NCI-H2029 (cell line): ENCODE results near the gene NOTUM.
"Not testable (repeated sequence)": the region's sequence is repeated elsewhere in the genome, so short reads cannot be mapped to it uniquely, and the experiment has no call there.

ENCODE experiments used
- DNase-seq: peaks from one replicate; lab custom pipeline; 2025; lab: John Stamatoyannopoulos, UW

NOTUM gene

DNA sequence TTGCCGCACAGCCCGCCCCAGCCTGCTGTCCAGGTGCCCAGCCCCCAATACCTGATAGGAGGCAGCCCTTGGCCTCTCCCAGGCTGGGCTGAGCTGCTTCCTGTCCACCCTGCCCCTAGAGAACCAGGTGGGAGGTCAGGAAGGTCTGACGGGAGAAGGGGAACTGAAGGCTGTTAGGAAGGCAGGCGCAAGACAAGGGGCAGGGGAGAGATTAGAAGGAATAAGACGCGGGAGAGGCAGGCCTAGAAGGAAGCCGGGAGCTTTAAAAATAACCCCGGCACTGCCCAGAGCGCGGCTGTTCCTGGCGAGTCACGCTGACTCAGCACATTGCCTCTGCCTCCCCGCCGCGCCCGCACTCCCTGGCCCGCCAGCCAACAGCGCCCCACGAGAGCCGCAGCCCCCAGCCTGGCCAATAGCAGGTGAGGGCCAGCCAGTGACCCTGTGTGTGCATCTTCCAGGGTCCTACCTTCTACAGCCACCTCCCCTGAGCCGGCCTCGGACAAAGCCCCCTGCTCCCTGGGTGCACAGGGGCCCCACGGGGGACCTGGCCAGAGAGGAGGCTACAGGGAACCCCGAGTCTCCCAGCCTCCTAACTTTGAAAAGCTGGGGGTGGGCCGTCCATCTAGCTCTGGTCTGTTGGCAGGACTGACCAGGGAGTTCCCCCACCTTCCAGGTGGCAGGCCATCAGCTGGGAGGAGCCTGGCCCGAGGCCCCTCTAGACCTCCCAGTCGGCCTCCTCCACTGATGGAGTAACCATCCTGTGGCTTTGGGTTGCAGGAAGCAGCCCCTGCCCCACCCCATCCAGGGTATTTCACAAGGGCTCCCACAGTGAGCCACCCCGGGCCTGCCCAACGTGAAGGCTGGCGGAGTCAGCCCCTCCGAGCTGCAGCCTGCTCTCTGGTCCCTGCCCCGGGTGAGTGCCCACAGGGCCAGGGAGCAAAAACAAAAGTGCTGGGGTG lies 37.4 kb downstream of the NOTUM start:
- DNase-seq = no peak

DNA sequence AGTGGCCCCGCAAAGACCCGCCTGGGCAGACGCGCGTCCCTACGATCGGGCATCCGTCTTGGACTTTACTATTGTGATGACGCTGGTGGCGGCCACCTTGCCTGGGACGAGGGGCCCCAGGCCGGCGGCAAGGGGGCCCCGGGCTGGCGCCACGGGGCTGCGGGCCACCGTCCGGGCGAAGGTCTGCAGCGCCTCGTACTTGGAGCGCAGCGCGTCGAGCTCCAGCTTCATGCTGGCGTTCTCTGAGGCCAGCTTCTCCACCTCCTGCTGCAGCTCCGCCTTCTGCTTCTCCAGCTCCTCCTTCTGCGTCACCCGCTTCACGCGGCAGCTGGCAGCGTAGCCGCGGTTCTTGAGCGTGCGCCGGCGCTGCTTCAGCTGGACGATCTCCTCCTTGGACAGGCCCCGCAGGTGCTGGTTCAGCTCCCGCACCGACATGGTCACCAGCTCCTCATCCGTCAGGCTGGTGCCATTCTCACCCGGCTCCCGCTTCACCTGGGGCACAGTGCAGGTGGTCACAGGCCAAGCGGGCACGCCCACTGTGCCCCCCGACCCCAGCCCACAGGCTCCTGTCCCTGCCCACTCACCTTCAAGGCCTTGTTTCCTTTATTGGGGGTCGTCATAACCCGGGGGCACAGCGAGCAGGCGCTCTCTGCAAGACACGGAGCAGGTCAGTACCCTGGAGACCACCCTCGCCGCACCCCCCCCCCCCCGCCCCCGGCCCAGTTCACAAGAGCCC lies 38.3 kb downstream of the NOTUM start:
- DNase-seq = no peak

DNA sequence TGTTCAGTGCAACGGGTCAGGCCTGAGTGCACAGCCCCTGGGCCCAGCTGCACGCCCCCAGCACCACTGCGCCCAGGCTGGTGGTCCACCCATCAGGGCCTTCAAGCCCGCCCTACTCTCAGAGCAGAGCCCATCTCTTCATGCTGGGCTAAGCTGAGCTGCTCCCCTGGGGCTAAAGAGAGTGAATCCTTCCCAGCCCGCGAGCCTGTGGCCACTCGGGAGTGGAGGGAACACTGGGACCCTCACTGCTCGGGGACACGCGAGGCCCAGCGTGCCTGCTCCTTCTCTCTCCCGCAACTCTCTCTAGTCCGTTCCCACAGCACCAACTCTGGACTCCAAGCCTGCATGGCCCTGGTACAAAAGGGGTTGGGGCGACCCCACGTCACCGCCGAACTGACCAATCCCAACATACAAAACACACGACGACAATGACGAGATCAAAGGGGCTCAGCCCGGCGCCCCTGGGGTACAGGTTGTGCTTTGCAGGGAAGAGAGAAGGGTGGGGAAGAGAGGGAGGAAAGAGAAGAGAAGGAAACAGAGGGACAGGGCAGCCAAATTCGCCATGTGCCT lies 38.9 kb downstream of the NOTUM start:
- DNase-seq = no peak

DNA sequence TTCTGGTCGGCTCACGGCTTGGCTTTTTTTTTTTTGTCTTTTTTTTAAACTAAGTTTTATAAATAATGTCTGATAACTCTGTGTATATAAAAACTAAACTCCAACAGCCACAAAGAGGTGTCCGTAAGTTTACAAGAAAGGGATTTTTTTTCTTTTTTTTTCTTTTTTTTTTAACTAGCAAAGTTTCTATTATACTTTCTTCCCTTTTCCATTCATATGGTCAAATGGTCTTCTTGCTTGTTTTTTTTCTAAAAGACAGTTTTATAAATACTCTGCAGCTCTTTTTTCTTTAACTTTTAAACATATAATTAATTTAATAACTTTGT lies 39.5 kb downstream of the NOTUM start:
- DNase-seq = no peak

DNA sequence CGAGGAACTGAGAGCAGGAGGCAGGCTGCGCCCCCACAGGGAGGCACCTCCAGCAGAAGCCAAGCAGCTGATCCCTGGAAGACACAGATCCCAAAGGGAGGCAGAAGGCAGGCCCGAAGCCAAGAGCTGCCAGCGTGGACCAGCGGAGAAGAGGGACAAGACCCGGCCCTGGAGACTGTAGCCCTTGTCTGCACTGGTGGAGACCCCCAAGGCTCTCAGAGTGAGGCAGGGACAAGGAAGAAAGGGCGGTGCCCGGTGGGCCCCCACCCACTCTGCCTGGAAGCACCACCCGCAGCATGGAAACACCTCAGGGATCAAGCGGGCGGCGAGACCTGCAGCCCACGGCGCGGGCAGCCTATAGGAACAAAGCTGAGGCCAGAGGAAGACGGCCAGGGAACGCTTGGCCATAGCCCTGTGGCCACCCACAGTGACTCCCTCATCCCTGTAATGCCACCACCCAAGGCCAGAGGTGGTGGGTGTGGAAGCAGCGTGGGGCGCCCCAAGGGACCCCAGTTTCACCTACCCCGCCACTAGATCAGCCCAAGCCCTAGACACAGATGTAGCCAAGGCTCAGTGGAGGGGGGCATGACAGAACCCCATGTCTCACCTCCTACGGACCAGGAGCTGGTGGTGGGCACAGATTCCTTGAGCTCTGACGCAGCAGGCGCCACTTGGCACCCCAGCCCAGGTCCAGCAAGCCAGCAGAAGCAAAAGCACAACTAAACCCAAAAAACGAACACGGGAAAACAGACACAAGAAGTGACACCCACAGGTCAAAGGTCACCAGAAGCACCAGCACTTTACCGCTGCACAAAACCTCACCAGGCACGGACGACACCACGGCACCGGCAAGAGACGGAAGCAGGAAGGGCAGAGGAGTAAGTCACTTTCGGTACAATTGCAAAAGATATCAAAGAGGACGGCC lies 40.1 kb downstream of the NOTUM start:
- no peak for DNase-seq

DNA sequence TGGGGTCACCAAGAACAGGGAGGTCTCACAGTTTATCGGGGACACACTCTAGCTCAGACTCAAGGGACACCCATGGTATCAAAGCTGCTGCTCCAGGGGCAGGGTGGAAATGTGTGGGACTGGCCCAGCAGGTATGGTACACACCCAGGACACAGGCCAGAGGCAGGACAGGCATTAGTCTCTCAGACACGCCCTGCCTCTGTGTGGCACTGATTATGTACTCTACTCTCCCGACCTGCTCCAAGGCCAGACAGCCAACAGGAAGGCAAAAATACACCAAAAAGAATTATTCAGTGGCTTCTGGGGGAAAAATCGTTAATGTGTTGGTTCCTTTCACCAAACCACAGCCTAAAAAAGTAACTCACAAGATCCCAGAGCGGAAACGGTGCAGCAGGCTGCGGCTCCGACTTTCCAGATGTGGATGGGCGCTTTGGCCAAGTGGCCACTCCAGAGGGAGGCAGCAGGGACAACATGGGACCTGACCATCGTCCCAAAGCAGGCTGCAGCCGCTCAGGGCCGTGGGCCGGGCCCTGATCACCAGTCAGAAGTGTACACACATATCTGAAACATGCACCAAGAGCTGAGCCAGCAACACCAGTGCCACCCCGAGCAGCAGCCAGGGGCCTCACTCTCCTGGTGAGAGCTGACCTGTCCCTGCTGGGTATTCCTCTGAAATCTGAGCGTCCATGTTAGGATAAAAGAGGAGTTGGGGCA lies 42.0 kb downstream of the NOTUM start:
- DNase-seq = no peak

DNA sequence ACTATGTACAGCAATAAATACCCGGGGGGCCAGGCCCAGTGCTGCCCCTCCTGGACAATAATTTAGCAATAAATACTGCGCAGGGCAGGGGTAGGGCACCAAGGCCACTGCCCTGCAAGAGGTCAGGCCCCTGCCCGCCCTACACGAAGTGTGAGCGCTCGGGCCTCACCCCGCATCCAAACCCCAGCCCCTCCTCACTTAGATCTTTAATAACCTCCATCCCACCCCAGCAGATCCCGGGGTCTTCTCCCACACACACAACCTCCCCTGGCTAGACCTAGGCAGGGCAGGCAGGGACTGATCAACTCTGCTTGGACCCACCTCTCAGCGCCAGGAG lies 42.7 kb downstream of the NOTUM start:
- not testable (repeated sequence) for DNase-seq

DNA sequence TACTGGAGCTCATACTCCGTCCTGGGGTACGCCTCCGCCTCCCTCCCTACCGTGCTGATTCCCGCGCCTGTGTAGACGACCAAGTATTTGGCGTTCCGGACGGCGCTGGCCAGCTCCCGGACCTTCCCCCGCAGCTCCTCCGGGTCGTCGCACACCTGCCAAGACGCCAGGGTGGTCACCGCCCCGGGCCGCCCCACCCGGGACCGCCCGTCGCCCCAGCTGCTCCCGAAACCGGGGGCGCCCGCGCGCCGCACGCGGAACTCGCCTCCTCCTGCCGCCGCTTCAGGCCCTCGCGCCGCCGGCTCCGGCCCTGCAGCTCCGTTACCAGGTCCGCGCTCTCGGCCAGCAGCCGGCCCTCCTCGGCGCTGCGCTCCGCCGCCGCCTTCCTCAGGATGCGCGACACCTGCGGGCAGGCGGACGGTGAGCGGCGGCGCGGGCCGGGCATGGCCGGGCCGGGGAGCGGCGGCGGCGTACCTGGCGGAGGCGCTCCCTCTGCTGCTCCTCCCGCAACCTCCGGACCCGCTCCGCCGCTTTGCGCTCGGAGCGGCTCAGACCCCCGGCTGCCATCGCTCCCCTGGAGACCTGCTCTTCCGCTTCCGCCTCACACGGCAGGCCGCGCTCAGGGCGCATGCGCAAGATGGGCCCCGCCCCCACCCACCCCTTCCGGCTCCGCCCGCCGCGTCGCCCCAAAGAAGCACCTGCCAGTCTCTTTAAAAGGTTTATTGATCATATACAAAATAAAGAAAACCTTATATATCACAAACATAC lies 43.2 kb downstream of the NOTUM start, which contains the start of gene SIRT7:
Gene SIRT7, minus strand, starts transcription at position 612 of the 768 bp plus-strand sequence. Its CDS starts 45 bp downstream, at position 567.
- peak; percentile 46 for DNase-seq

DNA sequence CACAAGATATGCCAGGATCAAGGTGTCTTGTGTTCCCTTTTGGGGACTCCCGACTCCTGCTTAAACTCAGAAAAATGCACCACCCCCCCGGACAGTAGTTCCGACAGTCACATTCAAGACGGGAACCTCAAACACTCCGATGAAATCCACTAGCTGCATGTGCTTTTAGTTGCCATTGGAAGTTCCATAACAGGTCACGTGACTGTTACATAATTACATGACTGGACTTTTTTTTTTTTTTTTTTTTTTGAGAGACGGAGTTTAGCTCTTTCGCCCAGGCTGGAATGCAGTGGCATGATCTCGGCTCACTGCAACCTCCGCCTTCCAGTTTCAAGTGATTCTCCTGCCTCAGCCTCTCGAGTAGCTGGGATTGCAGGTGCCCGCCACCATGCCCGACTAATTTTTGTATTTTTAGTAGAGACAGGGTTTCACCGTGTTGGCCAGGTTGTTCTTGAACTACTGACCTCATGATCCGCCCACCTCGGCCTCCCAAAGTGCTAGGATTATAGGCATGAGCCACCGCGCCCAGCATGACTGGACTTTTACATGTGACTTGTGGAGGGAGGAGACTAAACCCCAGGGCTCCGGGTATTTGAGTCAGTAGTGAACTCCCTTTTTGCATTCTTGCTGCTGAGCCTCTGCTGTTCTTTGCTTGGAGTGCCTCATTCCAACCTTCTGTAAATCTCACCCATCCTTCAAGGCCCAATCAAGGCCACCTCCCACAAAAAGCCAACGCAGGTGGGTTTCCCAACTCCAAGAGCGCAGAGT lies 44.6 kb downstream of the NOTUM start:
- no peak for DNase-seq

DNA sequence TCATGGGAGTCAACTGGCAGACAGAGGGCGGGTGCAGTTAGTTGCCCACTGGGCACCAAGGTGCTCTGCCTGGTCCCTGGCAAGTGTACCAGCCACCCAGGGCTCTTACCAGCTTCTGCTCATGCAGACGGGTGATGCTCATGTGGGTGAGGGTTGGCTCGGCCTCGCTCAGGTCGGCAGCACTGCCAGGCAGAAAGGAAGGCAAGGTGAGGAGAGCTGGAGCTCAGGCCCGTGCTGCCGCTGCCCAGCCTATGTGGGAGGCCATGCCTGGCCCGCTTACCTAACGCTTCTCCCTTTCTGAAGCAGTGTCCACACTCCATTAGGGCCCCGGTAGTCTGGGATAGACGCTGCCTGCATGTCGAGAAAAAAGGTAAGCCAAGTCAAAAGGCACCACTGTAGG lies 45.7 kb downstream of the NOTUM start:
- DNase-seq = no peak

DNA sequence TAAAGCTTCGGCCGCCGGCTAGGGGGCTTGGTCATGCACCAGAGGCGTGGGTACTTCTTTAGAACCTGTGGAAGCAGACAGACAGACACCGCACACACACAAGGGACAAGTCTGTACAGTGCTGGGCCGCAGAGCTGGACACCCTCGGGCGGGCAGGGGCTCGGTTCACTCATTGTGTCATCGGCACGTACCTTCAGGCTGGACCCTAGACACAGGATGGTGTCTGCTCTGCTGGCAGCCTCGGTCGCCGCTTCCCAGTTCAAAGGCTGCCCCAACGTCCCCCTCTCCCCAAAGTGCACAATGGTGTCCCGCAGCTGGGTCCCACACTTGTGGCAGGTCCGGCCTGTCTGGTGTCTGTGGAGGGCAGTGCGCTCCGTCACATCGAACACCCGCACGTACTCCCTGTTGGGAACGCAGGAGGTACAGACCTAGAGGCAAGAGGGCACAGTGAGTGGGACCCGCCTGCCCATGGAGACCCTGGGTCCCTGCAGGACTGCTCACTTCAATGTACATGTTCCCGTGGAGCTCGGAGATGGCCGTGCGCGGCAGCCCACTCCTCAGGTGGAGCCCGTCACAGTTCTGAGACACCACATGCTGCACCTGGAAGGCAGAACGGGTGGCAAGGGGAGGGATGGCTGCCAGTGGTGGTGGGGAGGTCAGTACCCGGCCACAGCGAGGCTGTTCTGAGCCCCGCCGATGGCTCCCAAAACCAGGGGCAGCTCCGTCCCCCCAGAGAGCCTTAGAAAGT lies 46.7 kb downstream of the NOTUM start:
- no peak for DNase-seq

DNA sequence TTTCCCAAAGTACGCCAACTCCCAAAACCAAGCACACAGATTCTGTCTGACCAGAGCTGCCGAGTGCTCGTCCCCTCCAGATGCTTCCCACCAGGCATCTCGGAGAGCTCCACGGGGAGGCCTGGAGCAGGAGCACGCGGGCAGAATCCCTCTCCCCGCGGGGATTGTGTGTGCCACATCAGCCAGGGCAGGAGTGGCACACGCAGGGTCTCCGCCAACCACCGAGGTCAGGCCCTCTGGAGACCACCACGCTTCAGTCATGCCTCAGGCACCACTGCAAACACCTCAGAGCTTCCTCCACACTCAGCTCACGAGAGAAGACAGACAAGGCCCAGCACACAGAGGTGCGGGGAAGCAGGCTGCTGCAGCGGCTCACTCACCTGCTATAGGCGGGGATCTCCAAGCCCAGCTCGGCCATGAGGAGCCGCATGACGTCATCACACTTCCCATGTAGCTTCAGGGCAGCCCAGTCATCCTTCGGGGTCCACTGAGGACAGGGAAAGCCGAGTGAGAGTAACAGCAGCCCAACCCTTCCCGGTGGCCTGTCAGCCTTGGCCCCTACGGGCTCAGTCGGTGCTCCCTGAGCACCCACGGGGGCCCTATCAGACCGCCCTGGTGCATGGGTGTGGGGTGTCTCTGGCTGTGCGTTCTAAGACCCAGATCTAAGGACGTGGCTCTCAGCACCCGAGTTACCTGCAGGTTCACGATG lies 47.4 kb downstream of the NOTUM start:
- DNase-seq = no peak

DNA sequence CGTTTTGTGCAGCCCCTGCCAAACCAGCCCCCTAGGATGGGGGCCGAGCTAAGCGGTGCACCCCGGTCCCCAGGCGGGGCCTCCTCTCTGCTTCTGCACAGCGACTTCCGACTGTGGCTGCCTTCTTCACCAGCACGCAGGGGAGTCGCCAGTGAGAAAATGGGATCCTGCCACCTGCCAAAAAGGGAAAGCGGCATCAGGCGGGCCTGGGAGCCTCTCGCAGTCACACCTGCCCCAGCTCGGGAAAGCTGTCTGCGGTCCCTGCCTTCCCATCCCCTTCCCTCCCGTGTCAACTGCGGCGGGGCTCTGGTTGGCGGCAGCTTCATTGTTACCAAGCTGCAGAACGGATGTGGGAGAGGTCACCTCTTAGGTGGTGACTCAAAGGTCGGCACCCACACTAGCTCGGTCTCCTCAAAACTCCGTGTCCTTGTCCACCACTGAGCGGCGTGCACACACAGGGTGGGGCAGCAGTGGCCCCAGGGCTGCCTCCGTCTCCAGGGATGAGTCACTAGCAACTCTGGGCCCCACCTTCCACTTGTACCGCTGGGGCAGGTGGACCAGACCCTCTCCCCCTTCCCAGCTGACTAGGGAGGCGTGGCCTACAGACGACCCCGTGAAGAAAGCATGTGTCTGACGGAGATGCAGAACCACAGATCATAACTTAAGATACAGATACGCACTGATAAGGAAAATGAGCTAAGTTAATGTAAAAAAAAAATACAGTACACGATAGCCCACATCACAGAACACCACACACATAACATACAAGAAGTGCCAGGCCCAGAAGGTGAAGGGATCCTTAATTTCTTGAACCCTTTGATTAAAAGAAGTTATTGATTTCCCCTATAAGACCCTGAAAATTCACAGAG lies 48.3 kb downstream of the NOTUM start:
- no peak for DNase-seq

DNA sequence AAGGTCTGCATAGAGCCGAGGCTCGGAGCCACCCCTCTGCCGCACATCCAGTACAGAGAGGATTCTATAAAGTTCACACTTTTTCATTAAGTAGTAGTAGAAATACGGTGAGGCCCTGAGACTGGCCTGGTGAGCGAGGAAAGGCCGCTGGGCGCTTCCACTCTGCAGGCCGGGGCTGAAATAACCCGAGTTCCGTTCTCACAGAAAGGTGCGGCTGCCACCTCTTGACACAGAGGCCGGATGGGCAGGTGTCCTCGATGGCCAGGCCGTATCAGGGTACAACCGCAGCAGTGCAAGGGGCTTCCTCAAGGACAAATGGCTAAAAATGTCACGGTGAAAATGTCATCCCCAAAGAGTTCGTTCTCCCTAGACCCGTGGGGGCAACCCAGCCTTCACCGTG lies 49.0 kb downstream of the NOTUM start:
- DNase-seq = no peak

DNA sequence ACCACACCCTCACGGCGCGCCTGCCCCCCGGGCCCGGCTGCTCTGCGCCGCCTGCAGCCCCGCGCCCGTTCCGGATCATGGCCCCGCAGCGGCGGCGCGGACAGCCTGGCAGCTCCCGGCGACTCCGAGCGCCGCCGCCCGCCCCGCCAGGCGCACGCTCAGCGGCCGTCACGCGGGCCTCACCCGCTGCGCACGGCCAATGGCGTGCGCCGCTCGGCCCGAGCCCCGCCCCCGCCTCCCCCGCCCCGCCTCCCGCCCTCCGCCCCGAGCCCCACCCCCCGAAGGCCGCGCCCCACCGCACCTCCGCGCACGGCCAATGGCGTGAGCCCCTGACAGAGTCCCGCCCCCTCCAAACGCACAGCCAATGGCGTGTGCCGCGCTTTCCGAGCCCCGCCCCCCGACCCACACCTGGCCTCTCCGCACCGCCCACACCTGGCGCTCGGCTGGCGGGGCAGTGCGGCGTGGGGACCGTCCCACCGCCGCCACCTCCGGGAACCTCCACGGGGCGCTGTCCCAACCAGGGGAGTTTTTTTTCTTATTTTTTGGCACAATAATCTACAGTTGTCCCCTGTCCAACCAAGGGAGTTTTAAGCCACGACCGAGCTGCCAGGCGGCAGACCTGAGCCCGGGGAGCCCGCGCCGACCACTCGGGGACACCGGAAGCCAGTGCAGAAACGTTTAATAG lies 49.6 kb downstream of the NOTUM start, which contains the start of gene PCYT2:
Gene PCYT2, minus strand, starts transcription at position 123 of the 685 bp plus-strand sequence. Its CDS starts 44 bp downstream, at position 79.
- DNase-seq = peak; percentile 89

DNA sequence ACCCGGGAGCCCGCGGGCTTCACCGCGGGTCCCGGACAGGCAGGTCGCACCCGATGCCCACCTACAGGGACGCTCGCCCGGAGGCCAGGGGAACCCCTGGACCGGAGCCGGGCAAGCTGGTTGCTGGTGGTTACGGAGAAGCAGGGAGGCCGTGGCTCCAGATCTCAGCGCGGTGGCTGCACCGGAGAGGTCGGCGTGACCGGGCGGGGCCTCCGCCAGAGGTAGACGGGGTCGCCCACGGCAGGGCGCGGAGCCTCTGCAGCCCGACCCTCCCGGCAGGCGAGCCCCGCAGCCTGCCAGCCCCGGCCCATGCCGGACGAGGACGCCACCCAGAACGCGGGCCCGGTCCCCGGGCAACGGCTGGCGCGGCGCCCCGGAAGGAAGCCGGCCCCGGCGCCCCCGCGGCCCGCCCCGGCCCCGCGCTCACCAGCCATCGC lies 50.1 kb downstream of the NOTUM start:
- no peak for DNase-seq
